ENCODE results near the gene IRAK4.

DNA sequence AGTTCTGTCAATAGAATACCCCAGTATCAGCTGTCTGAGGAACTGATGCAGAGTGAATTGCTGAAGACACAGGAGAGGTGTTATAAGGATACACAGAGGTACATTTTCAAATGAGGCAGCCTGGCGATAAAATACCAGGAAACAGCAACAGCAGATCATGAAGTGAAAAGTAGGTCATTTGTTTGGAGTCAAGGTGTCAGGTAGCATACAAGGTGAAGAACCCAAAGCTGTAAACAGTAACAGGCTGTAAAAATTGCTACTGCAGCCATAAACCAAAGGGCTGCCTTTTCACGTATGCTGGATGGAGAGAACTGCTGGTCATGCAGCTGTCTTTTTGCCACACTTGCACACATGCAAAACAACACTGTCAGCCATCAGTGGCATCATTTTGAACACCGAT is 56.7 kb downstream of the IRAK4 start:
- TF ChIP-seq CTCF (IDR thresholded peaks at IDR 0.05 in 4 of 5, conservative IDR thresholded peaks at IDR 0.05 in 1 of 5), result no peak
- no peak for TF ChIP-seq POLR2A (IDR thresholded peaks at IDR 0.05)
